HepG2 (cell line): ENCODE measurements around the gene C1QTNF5. TPM values are rescaled to one million over a fixed set of nuclear protein-coding genes. Genes with fewer than 3 reads are reported as not detected.

ENCODE experiments used
- AKAP8 ChIP-seq: sonication (generic); formaldehyde crosslinking; IDR thresholded peaks from 2 replicates; pipeline ENCODE4 v1.5.1; 2020; ENCODE audit warnings: mild to moderate bottlenecking, missing genetic modification reagents
- ASH2L ChIP-seq: fragments of 300-600, 200-600 bp; sonication (generic); IDR thresholded peaks from 2 replicates; pipeline ENCODE4 v1.7.0; 2017; ENCODE audit warnings: low read depth, mild to moderate bottlenecking, moderate library complexity, mixed read lengths, low read length; ENCODE audit not compliant: insufficient read length
- CCDC6 ChIP-seq: sonication (generic); formaldehyde crosslinking; IDR thresholded peaks from 2 replicates; pipeline ENCODE4 v1.8.1; 2022; ENCODE audit warnings: mild to moderate bottlenecking, missing genetic modification reagents, moderate library complexity
- CEBPG ChIP-seq: IDR thresholded peaks from 2 replicates; pipeline ENCODE4 v1.6.1; 2016
- DMAP1 ChIP-seq: IDR thresholded peaks from 2 replicates; pipeline ENCODE4 v1.6.1; 2016
- E2F2 ChIP-seq: sonication (generic); formaldehyde crosslinking; IDR thresholded peaks from 2 replicates; pipeline ENCODE4 v1.4.0; 2020; ENCODE audit warnings: missing genetic modification reagents, borderline replicate concordance
- FOXK2 ChIP-seq: fragments of 450-650 bp; IDR thresholded peaks from 2 replicates; pipeline ENCODE4 v1.6.1; 2016
- HIVEP1 ChIP-seq: sonication (generic); formaldehyde crosslinking; IDR thresholded peaks from 2 replicates; pipeline ENCODE4 v1.4.0; 2020; ENCODE audit warnings: mild to moderate bottlenecking, missing genetic modification reagents
- HNF4A ChIP-seq: sonication (generic); formaldehyde crosslinking; IDR thresholded peaks from 2 replicates; pipeline ENCODE4 v1.4.0; 2020; ENCODE audit warnings: missing genetic modification reagents
- KAT8 ChIP-seq: IDR thresholded peaks from 2 replicates; pipeline ENCODE4 v1.6.1; 2016; ENCODE audit warnings: missing genetic modification reagents, missing compliant biosample characterization
- MNT ChIP-seq: fragments of 450-650 bp; IDR thresholded peaks from 2 replicates; pipeline ENCODE4 v1.6.1; 2016
- RARA ChIP-seq: IDR thresholded peaks from 2 replicates; pipeline ENCODE4 v1.6.1; 2016; ENCODE audit warnings: missing genetic modification reagents, missing compliant biosample characterization
- RFXANK ChIP-seq: IDR thresholded peaks from 2 replicates; pipeline ENCODE4 v1.6.1; 2016
- RXRB ChIP-seq: IDR thresholded peaks from 2 replicates; pipeline ENCODE4 v1.6.1; 2016; ENCODE audit warnings: borderline replicate concordance, missing genetic modification reagents, missing compliant biosample characterization
- ZBTB49 ChIP-seq: sonication (generic); formaldehyde crosslinking; IDR thresholded peaks from 2 replicates; pipeline ENCODE4 v1.4.0; 2020; ENCODE audit warnings: missing genetic modification reagents, borderline replicate concordance
- ZFP41 ChIP-seq: sonication (generic); formaldehyde crosslinking; IDR thresholded peaks from 2 replicates; pipeline ENCODE4 v1.4.0; 2020; ENCODE audit warnings: mild to moderate bottlenecking, missing genetic modification reagents, borderline replicate concordance
- ZNF484 ChIP-seq: sonication (generic); formaldehyde crosslinking; IDR thresholded peaks from 2 replicates; pipeline ENCODE4 v1.5.1; 2020; ENCODE audit warnings: mild to moderate bottlenecking, low read depth, missing genetic modification reagents, borderline replicate concordance
- ZNF546 ChIP-seq: sonication (generic); formaldehyde crosslinking; conservative IDR thresholded peaks from 2 replicates; pipeline ENCODE4 v1.8.1; 2023; ENCODE audit warnings: mild to moderate bottlenecking, missing genetic modification reagents
- ZNF580 ChIP-seq: IDR thresholded peaks from 2 replicates; pipeline ENCODE4 v1.6.1; 2016; ENCODE audit warnings: low read depth, borderline replicate concordance
- ZNF709 ChIP-seq: sonication (generic); formaldehyde crosslinking; IDR thresholded peaks from 2 replicates; pipeline ENCODE4 v1.5.0; 2020; ENCODE audit warnings: mild to moderate bottlenecking, missing genetic modification reagents
- ZNF710 ChIP-seq: sonication (generic); formaldehyde crosslinking; IDR thresholded peaks from 2 replicates; pipeline ENCODE4 v1.5.0; 2020; ENCODE audit warnings: mild to moderate bottlenecking, missing genetic modification reagents, borderline replicate concordance
- ZNF770 ChIP-seq: sonication (generic); formaldehyde crosslinking; IDR thresholded peaks from 2 replicates; pipeline ENCODE4 v1.5.0; 2020; ENCODE audit warnings: mild to moderate bottlenecking, missing genetic modification reagents
- ZSCAN9 ChIP-seq: IDR thresholded peaks from 2 replicates; pipeline ENCODE4 v1.6.1; 2016; ENCODE audit warnings: borderline replicate concordance
- polyA plus RNA-seq, 8 experiments: library from polyadenylated mRNA; depleted of rRNA in 3 of 8; stranded (reverse) in 7 of 8; unstranded in 1 of 8; fragments of >200 nt; fragmentation: Illumina TruSeq in 4 of 8; extraction: Trizol in 4 of 8; gene quantifications; 2 replicates each; pipeline versions ENCODE4 v1.2.1 to v1.2.3, GENCODE V29; 2011 to 2016; ENCODE audit warnings: low read depth in 4 of 8, missing spikeins in 1 of 8, mixed read lengths in 1 of 8; ENCODE audit not compliant: insufficient read depth in 1 of 8
- total RNA-seq, 5 experiments: library from RNA; depleted of rRNA; stranded (reverse); fragments of >200 nt; fragmentation: Illumina TruSeq; extraction: Trizol; gene quantifications; 2 replicates each; pipeline ENCODE4 v1.2.3, GENCODE V29; 2016; ENCODE audit warnings: low read depth in 1 of 5

C1QTNF5 gene
- total and polyA plus RNA-seq, 2 of the 13 experiments (the other 11 are each of a cell fraction or from before 2014, with no cell fraction given): 0.86 to 1.2 TPM

- TF ChIP-seq ZNF709 (no peak), CEBPG (CRISPR knock-in tag) (no peak), ZSCAN9 (no peak), ZNF546 (CRISPR knock-in tag) (no peak), AKAP8 (CRISPR knock-in tag) (no peak), HIVEP1 (CRISPR knock-in tag) (no peak), KAT8 (CRISPR knock-in tag) (peak; percentile 56; the same call in 1 of the 2 replicates), RARA (CRISPR knock-in tag) (peak; percentile 50), DMAP1 (no peak), HNF4A (CRISPR knock-in tag) (peak; percentile 44), RFXANK (CRISPR knock-in tag) (no peak), E2F2 (CRISPR knock-in tag) (no peak), ZNF484 (CRISPR knock-in tag) (no peak), ZNF770 (CRISPR knock-in tag) (peak; percentile 99), CCDC6 (CRISPR knock-in tag) (no peak), RXRB (CRISPR knock-in tag) (peak; percentile 46; the same call in 1 of the 2 replicates), ZNF580 (peak; percentile 41; the same call in 1 of the 2 replicates), ZNF710 (CRISPR knock-in tag) (0 out of 2 replicates have a peak, but pooled peaks have one; percentile 24), ZBTB49 (no peak), ASH2L (no peak), MNT (peak; percentile 46), FOXK2 (no peak), ZFP41 (CRISPR knock-in tag) (no peak)
Measured at GRCh38 chr11:119352857-119353260, 12.2 kb upstream of the C1QTNF5 start (continued).
